Suprapubic skin (tissue), 4 donors: ENCODE data around the gene FAM241A. TPM values are rescaled to one million over a fixed set of nuclear protein-coding genes. Genes with fewer than 3 reads are reported as not detected.

ENCODE experiments used
- DNase-seq, 2 donors: peaks; one replicate each; pipeline ENCODE4 v3.0.0-alpha.2; 2019; ENCODE audit warnings: low spot score in 2 of 2
- H3K27ac ChIP-seq: fragments of 200-600 bp; sonication (generic); one replicate; pipeline ENCODE4 v1.5.1; 2019
- H3K27me3 ChIP-seq: fragments of 200-600 bp; sonication (generic); one replicate; pipeline ENCODE4 v1.5.1; 2019
- H3K36me3 ChIP-seq: fragments of 200-600 bp; sonication (generic); one replicate; pipeline ENCODE4 v1.5.1; 2019
- H3K4me1 ChIP-seq: fragments of 200-600 bp; sonication (generic); one replicate; pipeline ENCODE4 v1.5.1; 2019
- H3K4me3 ChIP-seq: fragments of 200-600 bp; sonication (generic); one replicate; pipeline ENCODE4 v1.5.1; 2019; ENCODE audit warnings: mild to moderate bottlenecking
- H3K9me3 ChIP-seq: fragments of 200-600 bp; sonication (generic); one replicate; pipeline ENCODE4 v1.5.1; 2019
- CTCF ChIP-seq, 2 donors: fragments of 200-600 bp in 1 of 2; fragments of 450-650 bp in 1 of 2; sonication (generic) in 1 of 2; IDR thresholded peaks; one replicate each; pipeline ENCODE4 v1.5.1; 2016 to 2019; ENCODE audit warnings: antibody characterized with exemption in 2 of 2, mild to moderate bottlenecking in 1 of 2, moderate library complexity in 1 of 2
- EP300 ChIP-seq: sonication (generic); formaldehyde crosslinking; IDR thresholded peaks from one replicate; pipeline ENCODE4 v1.6.1; 2017; ENCODE audit warnings: antibody characterized with exemption
- POLR2A ChIP-seq, 2 donors: fragments of 450-650 bp; IDR thresholded peaks; one replicate each; pipeline ENCODE4 v1.6.1; 2017; ENCODE audit warnings: antibody characterized with exemption in 2 of 2, mild to moderate bottlenecking in 2 of 2, moderate library complexity in 2 of 2
- POLR2AphosphoS5 ChIP-seq, 3 donors: sonication (generic); formaldehyde crosslinking; IDR thresholded peaks; one replicate each; pipeline ENCODE4 v1.6.1; 2017; ENCODE audit warnings: antibody characterized with exemption in 3 of 3
- WGBS: methylation state at CpG from one replicate; pipeline ENCODE4 v1.1.5; 2018; 5-methylcytosine and 5-hydroxymethylcytosine counted together
- total RNA-seq, 4 donors: library from RNA; depleted of rRNA; stranded (reverse); fragments of >200 nt; gene quantifications; one replicate each; pipeline ENCODE4 v1.1.0, GENCODE V29; 2016

FAM241A gene
- total RNA-seq, 4 donors from 2014 or later = 2.8 to 3.7 (median 3.4) TPM

GRCh38 chr4:112113864-112114263, 31.4 kb upstream of the FAM241A start:
- Histone ChIP-seq H3K36me3 (no peaks in the 10 kb centered on the region), H3K27ac (no peak overlapping the region), H3K4me1 (peaks cover 8% of the 10 kb centered on the region), H3K4me3 (no peak overlapping the region), H3K9me3 (no peaks in the 10 kb centered on the region), H3K27me3 (no peaks in the 10 kb centered on the region)
- no peak for DNase-seq
- TF ChIP-seq POLR2A (IDR thresholded peaks at IDR 0.05) (no peak), POLR2AphosphoS5 (IDR thresholded peaks at IDR 0.05) (no peak), CTCF (IDR thresholded peaks at IDR 0.05) (no peak), EP300 (no peak)

GRCh38 chr4:112114452-112114851, 30.8 kb upstream of the FAM241A start:
- TF ChIP-seq POLR2AphosphoS5 (IDR thresholded peaks at IDR 0.05) (no peak), EP300 (no peak), CTCF (IDR thresholded peaks at IDR 0.05) (no peak)
- DNase-seq = no peak

GRCh38 chr4:112118742-112119352, 26.4 kb upstream of the FAM241A start:
- H3K4me1 ChIP-seq = no peaks in the 10 kb centered on the region
- no peak for DNase-seq
- no peaks in the 10 kb centered on the region for H3K36me3 ChIP-seq
- no peaks in the 10 kb centered on the region for H3K27me3 ChIP-seq
- no peaks in the 10 kb centered on the region for H3K9me3 ChIP-seq
- H3K4me3 ChIP-seq = no peak overlapping the region
- WGBS = 100% methylated on average over 1 of the region's 1 CpG
- TF ChIP-seq POLR2AphosphoS5 (IDR thresholded peaks at IDR 0.05) (no peak), EP300 (no peak), POLR2A (IDR thresholded peaks at IDR 0.05) (no peak), CTCF (IDR thresholded peaks at IDR 0.05) (no peak)
- H3K27ac ChIP-seq = no peak overlapping the region

More at GRCh38 chr4:112114452-112114851, 30.8 kb upstream of the FAM241A start:
- Histone ChIP-seq H3K4me1 (peaks cover 5% of the 10 kb centered on the region), H3K9me3 (no peaks in the 10 kb centered on the region), H3K36me3 (no peaks in the 10 kb centered on the region), H3K27me3 (no peaks in the 10 kb centered on the region), H3K27ac (no peak overlapping the region), H3K4me3 (no peak overlapping the region)

- no peaks in the 10 kb centered on the region for H3K36me3 ChIP-seq
- no peaks in the 10 kb centered on the region for H3K27me3 ChIP-seq
- DNase-seq = no peak
- no peaks in the 10 kb centered on the region for H3K9me3 ChIP-seq
- TF ChIP-seq POLR2A (IDR thresholded peaks at IDR 0.05) (no peak), POLR2AphosphoS5 (IDR thresholded peaks at IDR 0.05) (no peak), CTCF (IDR thresholded peaks at IDR 0.05) (no peak), EP300 (no peak)
- H3K4me3 ChIP-seq = no peak overlapping the region
- H3K4me1 ChIP-seq = no peaks in the 10 kb centered on the region
- no peak overlapping the region for H3K27ac ChIP-seq
- WGBS = 90% methylated on average over 3 of the region's 3 CpGs
Observed at GRCh38 chr4:112119353-112119783, 25.9 kb upstream of the FAM241A start.

GRCh38 chr4:112120021-112120420, 25.2 kb upstream of the FAM241A start:
- no peak for DNase-seq
- no peak for TF ChIP-seq EP300
- TF ChIP-seq POLR2AphosphoS5 (IDR thresholded peaks at IDR 0.05) = no peak
- no peak for TF ChIP-seq CTCF (IDR thresholded peaks at IDR 0.05)
- no peak for TF ChIP-seq POLR2A (IDR thresholded peaks at IDR 0.05)
- no peaks in the 10 kb centered on the region for H3K4me1 ChIP-seq
- 100% methylated on average over 2 of the region's 2 CpGs for WGBS
- no peaks in the 10 kb centered on the region for H3K9me3 ChIP-seq
- no peaks in the 10 kb centered on the region for H3K36me3 ChIP-seq
- no peak overlapping the region for H3K4me3 ChIP-seq
- no peak overlapping the region for H3K27ac ChIP-seq
- no peaks in the 10 kb centered on the region for H3K27me3 ChIP-seq
